ENCODE data around the gene ZNF19. TPM values are rescaled to one million over a fixed set of nuclear protein-coding genes. Genes with fewer than 3 reads are reported as not detected.
"Not testable (repeated sequence)": the region's sequence is repeated elsewhere in the genome, so short reads cannot be mapped to it uniquely, and the experiment has no call there.

Gene ZNF19
- 1.9 TPM for total RNA-seq
- long read RNA-seq, partial matches to known transcripts, result 1 of 1 reads
- long read RNA-seq, other reads (novel, unspliced or antisense), result 0 of 1 reads

GRCh38 chr16:71489122-71489521, at the start of gene ZNF19:
TSS of gene ZNF19 (minus strand) at chr16:71489324. CDS start at chr16:71482114, 7,210 bp downstream.
- DNase-seq (ENCODE audit: missing footprints), result no peak
- no peak for ATAC-seq
- intact Hi-C loops (cut with DNase I), result loop anchor here (10.0 kb wide), 1 partner anchor 204 kb away; the partner anchor contains the start of gene CMTR2

GRCh38 chr16:71537643-71538042, 48.5 kb upstream of the ZNF19 start:
- no peak for DNase-seq (ENCODE audit: missing footprints)
- intact Hi-C loops (cut with DNase I), result no loop called here

GRCh38 chr16:71536752-71537499, 47.8 kb upstream of the ZNF19 start:
- ATAC-seq (no peak), DNase-seq (ENCODE audit: missing footprints) (no peak)
- intact Hi-C loops (cut with DNase I), result no loop called here

More at GRCh38 chr16:71537643-71538042, 48.5 kb upstream of the ZNF19 start:
- no peak for ATAC-seq

- intact Hi-C loops (cut with DNase I), result no loop called here
- DNase-seq (ENCODE audit: missing footprints) (no peak), ATAC-seq (no peak)
Measured at GRCh38 chr16:71532366-71532765, 43.2 kb upstream of the ZNF19 start.

GRCh38 chr16:71528863-71529262, 39.7 kb upstream of the ZNF19 start:
- ATAC-seq, result no peak
- no peak for DNase-seq (ENCODE audit: missing footprints)
- intact Hi-C loops (cut with DNase I), result no loop called here

- ATAC-seq (no peak), DNase-seq (ENCODE audit: missing footprints) (no peak)
- intact Hi-C loops (cut with DNase I), result no loop called here
Measured at GRCh38 chr16:71528257-71528656, 39.1 kb upstream of the ZNF19 start.

GRCh38 chr16:71526111-71526631, 37.0 kb upstream of the ZNF19 start, which contains the start of gene CHST4:
TSS of gene CHST4 (plus strand) at chr16:71526426. CDS start at chr16:71536678, 10,252 bp downstream.
- intact Hi-C loops (cut with DNase I), result no loop called here
- DNase-seq (ENCODE audit: missing footprints) (no peak), ATAC-seq (no peak)

GRCh38 chr16:71524566-71525553, 35.7 kb upstream of the ZNF19 start:
- DNase-seq (ENCODE audit: missing footprints) (no peak), ATAC-seq (no peak)
- intact Hi-C loops (cut with DNase I), result no loop called here

GRCh38 chr16:71520550-71520949, 31.4 kb upstream of the ZNF19 start:
- ATAC-seq (no peak), DNase-seq (ENCODE audit: missing footprints) (no peak)
- intact Hi-C loops (cut with DNase I), result no loop called here

- no peak for DNase-seq (ENCODE audit: missing footprints)
- no peak for ATAC-seq
- intact Hi-C loops (cut with DNase I), result no loop called here
Measured at GRCh38 chr16:71515026-71515425, 25.9 kb upstream of the ZNF19 start.

- DNase-seq (ENCODE audit: missing footprints), result no peak
- ATAC-seq, result no peak
- intact Hi-C loops (cut with DNase I), result no loop called here
Measured at GRCh38 chr16:71514476-71514875, 25.4 kb upstream of the ZNF19 start.

- DNase-seq (ENCODE audit: missing footprints) (no peak), ATAC-seq (no peak)
- intact Hi-C loops (cut with DNase I), result no loop called here
Measured at GRCh38 chr16:71513302-71513701, 24.2 kb upstream of the ZNF19 start.

GRCh38 chr16:71507061-71507460, 17.9 kb upstream of the ZNF19 start:
- DNase-seq (ENCODE audit: missing footprints) (no peak), ATAC-seq (no peak)
- intact Hi-C loops (cut with DNase I), result no loop called here

GRCh38 chr16:71504901-71505300, 15.8 kb upstream of the ZNF19 start:
- DNase-seq (ENCODE audit: missing footprints) (no peak), ATAC-seq (no peak)
- intact Hi-C loops (cut with DNase I), result no loop called here

- intact Hi-C loops (cut with DNase I), result not testable (repeated sequence)
Measured at GRCh38 chr16:71504051-71504450, 14.9 kb upstream of the ZNF19 start.

GRCh38 chr16:71501547-71501946, 12.4 kb upstream of the ZNF19 start:
- intact Hi-C loops (cut with DNase I), result no loop called here
- ATAC-seq, result no peak
- DNase-seq (ENCODE audit: missing footprints), result no peak

More at GRCh38 chr16:71504051-71504450, 14.9 kb upstream of the ZNF19 start:
- not testable (repeated sequence) for DNase-seq (ENCODE audit: missing footprints); ATAC-seq

- intact Hi-C loops (cut with DNase I), result no loop called here
- DNase-seq (ENCODE audit: missing footprints) (no peak), ATAC-seq (no peak)
Measured at GRCh38 chr16:71500964-71501363, 11.8 kb upstream of the ZNF19 start.

GRCh38 chr16:71499775-71500364, 10.7 kb upstream of the ZNF19 start:
- DNase-seq (ENCODE audit: missing footprints) (no peak), ATAC-seq (peak; percentile 42)
- intact Hi-C loops (cut with DNase I), result loop anchor here (1.0 kb wide), 1 partner anchor 87 kb away; no protein-coding TSS in a partner anchor

GRCh38 chr16:71498031-71498430, 8.9 kb upstream of the ZNF19 start:
- DNase-seq (ENCODE audit: missing footprints), result no peak
- no peak for ATAC-seq
- intact Hi-C loops (cut with DNase I), result no loop called here
